Activated T-helper 17 cell treated with anti-CD3 and anti-CD28 coated beads, Interleukin-2, amount 50 U/mL, for 72 hours (primary cell): ENCODE results near the gene ZNF407. TPM values are rescaled to one million over a fixed set of nuclear protein-coding genes. Genes with fewer than 3 reads are reported as not detected.
"Not testable (repeated sequence)": the region's sequence is repeated elsewhere in the genome, so short reads cannot be mapped to it uniquely, and the experiment has no call there.

Source experiments
- ATAC-seq: fragments of 150-1000 bp; cut with Tn5 transposase; replicated peaks from 2 replicates; pipeline ENCODE4 v1.10.0; 2021; ENCODE audit warnings: mild to moderate bottlenecking, moderate library complexity
- H3K27ac Mint-ChIP-seq: one replicate; pipeline ENCODE4 v1.8.0; 2022; ENCODE audit warnings: mixed read lengths
- H3K27me3 Mint-ChIP-seq: one replicate; pipeline ENCODE4 v1.8.0; 2022; ENCODE audit warnings: mixed read lengths
- H3K36me3 Mint-ChIP-seq: one replicate; pipeline ENCODE4 v1.8.0; 2022; ENCODE audit warnings: low read depth, mild to moderate bottlenecking, mixed read lengths
- H3K4me1 Mint-ChIP-seq: one replicate; pipeline ENCODE4 v1.8.0; 2022; ENCODE audit warnings: mixed read lengths
- H3K4me3 Mint-ChIP-seq: one replicate; pipeline ENCODE4 v1.8.0; 2022; ENCODE audit warnings: mild to moderate bottlenecking, mixed read lengths
- H3K9me3 Mint-ChIP-seq: one replicate; pipeline ENCODE4 v1.8.0; 2022; ENCODE audit warnings: mixed read lengths
- total RNA-seq, 2 donors: library from RNA; stranded (reverse); gene quantifications; one replicate each; pipeline ENCODE4 v1.2.3, GENCODE V29; 2022

Gene ZNF407
- total RNA-seq, 2 donors from 2014 or later: 17.9 to 22.5 TPM

DNA sequence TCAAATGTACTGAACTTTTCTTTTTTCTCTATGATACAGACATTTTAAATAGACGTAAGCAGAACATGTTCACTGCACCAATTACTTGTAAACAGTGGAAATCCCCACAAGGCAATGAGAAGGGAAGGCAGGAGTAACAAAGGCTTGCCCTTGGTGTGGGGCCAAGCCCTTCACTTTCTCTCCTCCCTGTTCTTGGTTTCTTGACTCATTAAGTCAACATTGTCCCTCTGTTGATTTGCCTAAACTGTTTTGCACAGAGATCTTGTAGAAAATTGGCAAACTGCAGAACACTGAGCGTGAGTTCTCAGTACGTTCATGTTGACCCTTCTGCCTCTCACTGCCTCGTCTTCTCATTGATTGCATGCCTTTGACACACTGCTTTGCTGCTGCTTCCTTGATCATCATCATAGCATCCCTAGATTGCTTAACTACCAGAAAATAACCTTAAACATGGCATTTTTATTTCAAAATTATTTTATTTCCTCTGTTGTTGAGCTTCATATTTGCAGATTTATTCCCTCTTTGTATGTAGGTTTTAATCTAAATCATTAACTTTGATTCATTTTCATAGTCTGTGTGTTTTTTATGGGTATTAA lies 353.6 kb downstream of the ZNF407 start:
- Mint-ChIP-seq H3K27me3 (no peaks in the 10 kb centered on the region), H3K4me3 (peak overlapping the region; percentile 63), H3K36me3 (no peaks in the 10 kb centered on the region), H3K4me1 (peaks cover 18% of the 10 kb centered on the region), H3K9me3 (no peaks in the 10 kb centered on the region), H3K27ac (peak overlapping the region; percentile 78)
- ATAC-seq: peak; percentile 87

DNA sequence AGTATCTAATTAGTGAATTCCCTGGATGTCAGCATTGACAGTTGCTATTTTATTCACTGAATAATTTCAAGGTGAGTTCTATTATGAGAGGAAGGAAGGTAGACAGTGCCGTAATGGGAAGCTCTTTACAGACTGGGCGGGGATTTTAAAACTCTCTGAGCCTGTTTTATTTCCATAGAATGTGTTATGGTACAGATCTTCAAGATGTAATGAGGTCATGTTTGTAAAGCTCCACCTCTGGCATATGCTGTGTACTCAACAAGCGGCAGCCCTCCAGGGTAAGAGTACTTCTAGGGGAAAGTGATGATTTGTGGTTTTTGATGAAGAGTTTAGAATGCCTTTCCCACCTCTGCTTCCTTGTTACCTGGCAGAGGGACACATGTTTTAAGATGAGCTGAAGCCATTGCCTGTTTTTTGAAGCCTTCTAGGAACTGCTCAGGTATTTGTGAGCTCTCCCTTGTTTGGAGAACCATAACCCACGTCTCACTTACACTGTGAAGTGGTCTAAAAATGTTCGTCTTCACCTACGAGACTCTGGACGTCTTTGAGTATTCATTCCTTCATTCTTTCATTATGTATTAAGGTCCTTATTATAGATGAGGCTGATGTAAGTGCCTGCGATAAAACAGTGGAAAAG lies 360.0 kb downstream of the ZNF407 start:
- no peaks in the 10 kb centered on the region for H3K36me3 Mint-ChIP-seq
- H3K4me1 Mint-ChIP-seq: no peaks in the 10 kb centered on the region
- no peaks in the 10 kb centered on the region for H3K9me3 Mint-ChIP-seq
- no peak overlapping the region for H3K4me3 Mint-ChIP-seq
- ATAC-seq: no peak
- no peak overlapping the region for H3K27ac Mint-ChIP-seq
- no peaks in the 10 kb centered on the region for H3K27me3 Mint-ChIP-seq

DNA sequence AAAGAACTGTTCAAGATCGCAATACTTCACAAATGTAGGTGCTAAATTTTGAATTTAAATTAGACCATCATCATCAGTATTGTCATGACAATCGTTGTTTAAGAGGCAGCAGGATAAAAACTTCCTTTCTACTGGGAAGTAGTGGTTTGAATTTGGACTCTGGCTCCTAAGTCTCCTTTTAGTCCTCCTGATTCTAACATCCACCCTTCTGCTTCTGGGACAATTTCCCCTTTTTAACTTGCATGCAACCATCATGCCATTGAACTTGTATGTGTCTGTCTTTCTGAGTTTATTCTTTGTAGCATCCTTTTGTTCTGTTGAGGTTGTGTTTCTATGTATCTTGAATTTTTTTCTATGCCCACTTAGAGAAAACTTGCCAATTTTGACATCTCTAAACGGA lies 361.5 kb downstream of the ZNF407 start:
- Mint-ChIP-seq H3K4me1 (no peaks in the 10 kb centered on the region), H3K36me3 (no peaks in the 10 kb centered on the region), H3K27ac (no peak overlapping the region), H3K4me3 (no peak overlapping the region), H3K27me3 (no peaks in the 10 kb centered on the region), H3K9me3 (no peaks in the 10 kb centered on the region)
- ATAC-seq: no peak

GRCh38 chr18:74961596-74961995 lies 363.9 kb downstream of the ZNF407 start:
- Mint-ChIP-seq H3K9me3 (no peaks in the 10 kb centered on the region), H3K36me3 (no peaks in the 10 kb centered on the region), H3K27me3 (no peaks in the 10 kb centered on the region), H3K27ac (no peak overlapping the region), H3K4me1 (no peaks in the 10 kb centered on the region), H3K4me3 (no peak overlapping the region)
- no peak for ATAC-seq

- no peaks in the 10 kb centered on the region for H3K9me3 Mint-ChIP-seq
- no peak overlapping the region for H3K4me3 Mint-ChIP-seq
- H3K27me3 Mint-ChIP-seq: no peaks in the 10 kb centered on the region
- H3K27ac Mint-ChIP-seq: no peak overlapping the region
- H3K36me3 Mint-ChIP-seq: no peaks in the 10 kb centered on the region
- no peak for ATAC-seq
- H3K4me1 Mint-ChIP-seq: no peaks in the 10 kb centered on the region
Observed at GRCh38 chr18:74963820-74964446, 366.3 kb downstream of the ZNF407 start.

- Mint-ChIP-seq H3K27ac (no peak overlapping the region), H3K4me1 (no peaks in the 10 kb centered on the region), H3K4me3 (no peak overlapping the region), H3K9me3 (no peaks in the 10 kb centered on the region), H3K27me3 (no peaks in the 10 kb centered on the region), H3K36me3 (no peaks in the 10 kb centered on the region)
- ATAC-seq: no peak
Observed at GRCh38 chr18:74965682-74966081, 368.0 kb downstream of the ZNF407 start.

GRCh38 chr18:74967438-74967837 lies 369.8 kb downstream of the ZNF407 start:
- H3K27ac Mint-ChIP-seq: no peak overlapping the region
- peaks cover 4% of the 10 kb centered on the region for H3K4me1 Mint-ChIP-seq
- no peaks in the 10 kb centered on the region for H3K27me3 Mint-ChIP-seq
- H3K9me3 Mint-ChIP-seq: no peaks in the 10 kb centered on the region
- no peak overlapping the region for H3K4me3 Mint-ChIP-seq
- ATAC-seq: no peak
- no peaks in the 10 kb centered on the region for H3K36me3 Mint-ChIP-seq

DNA sequence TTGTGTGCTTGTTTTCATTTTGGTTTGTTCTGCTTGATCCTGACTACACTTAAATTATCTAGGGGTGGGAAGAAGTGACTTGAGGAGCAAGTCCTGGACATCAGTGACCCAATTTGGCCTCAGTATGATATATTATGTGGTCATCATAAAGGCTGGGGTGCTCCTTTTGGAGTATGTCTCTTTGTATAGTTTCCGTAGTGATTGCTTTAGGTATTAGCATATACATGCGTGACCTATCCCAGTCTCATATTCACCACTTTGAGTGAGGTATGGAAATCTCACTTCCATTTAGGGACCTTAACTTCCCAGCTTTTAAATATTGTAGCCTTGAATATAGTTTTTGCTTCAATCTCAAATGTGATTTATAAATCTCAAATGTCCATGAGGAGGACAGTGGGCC lies 370.3 kb downstream of the ZNF407 start:
- Mint-ChIP-seq H3K27me3 (no peaks in the 10 kb centered on the region), H3K36me3 (no peaks in the 10 kb centered on the region), H3K27ac (no peak overlapping the region), H3K9me3 (no peaks in the 10 kb centered on the region), H3K4me3 (no peak overlapping the region), H3K4me1 (peaks cover 6% of the 10 kb centered on the region)
- no peak for ATAC-seq

DNA sequence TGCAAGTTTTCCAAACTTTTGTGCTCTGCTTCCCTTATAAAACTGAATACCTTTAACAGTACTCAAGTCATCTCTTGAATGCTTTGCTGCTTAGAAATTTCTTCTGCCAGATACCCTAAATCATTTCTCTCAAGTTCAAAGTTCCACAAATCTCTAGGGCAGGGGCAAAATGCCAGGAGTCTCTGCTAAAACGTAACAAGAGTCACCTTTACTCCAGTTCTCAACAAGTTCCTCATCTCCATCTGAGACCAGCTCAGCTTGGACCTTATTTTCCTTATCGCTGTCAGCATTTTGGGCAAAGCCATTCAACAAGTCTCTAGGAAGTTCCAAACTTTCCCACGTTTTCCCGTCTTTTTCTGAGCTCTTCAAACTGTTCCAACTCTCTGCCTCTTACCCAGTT lies 373.7 kb downstream of the ZNF407 start:
- not testable (repeated sequence) for H3K4me3 Mint-ChIP-seq, H3K9me3 Mint-ChIP-seq, ATAC-seq, H3K4me1 Mint-ChIP-seq, H3K27ac Mint-ChIP-seq, H3K27me3 Mint-ChIP-seq, H3K36me3 Mint-ChIP-seq

- not testable (repeated sequence) for H3K27ac Mint-ChIP-seq, H3K4me3 Mint-ChIP-seq, H3K27me3 Mint-ChIP-seq, H3K4me1 Mint-ChIP-seq, H3K36me3 Mint-ChIP-seq, H3K9me3 Mint-ChIP-seq, ATAC-seq
Observed at GRCh38 chr18:74971776-74972175, 374.1 kb downstream of the ZNF407 start.

- H3K36me3 Mint-ChIP-seq: no peaks in the 10 kb centered on the region
- ATAC-seq: no peak
- no peak overlapping the region for H3K4me3 Mint-ChIP-seq
- no peaks in the 10 kb centered on the region for H3K9me3 Mint-ChIP-seq
- no peaks in the 10 kb centered on the region for H3K27me3 Mint-ChIP-seq
- H3K27ac Mint-ChIP-seq: no peak overlapping the region
- peaks cover 6% of the 10 kb centered on the region for H3K4me1 Mint-ChIP-seq
Observed at GRCh38 chr18:74972354-74972753, 374.7 kb downstream of the ZNF407 start.

DNA sequence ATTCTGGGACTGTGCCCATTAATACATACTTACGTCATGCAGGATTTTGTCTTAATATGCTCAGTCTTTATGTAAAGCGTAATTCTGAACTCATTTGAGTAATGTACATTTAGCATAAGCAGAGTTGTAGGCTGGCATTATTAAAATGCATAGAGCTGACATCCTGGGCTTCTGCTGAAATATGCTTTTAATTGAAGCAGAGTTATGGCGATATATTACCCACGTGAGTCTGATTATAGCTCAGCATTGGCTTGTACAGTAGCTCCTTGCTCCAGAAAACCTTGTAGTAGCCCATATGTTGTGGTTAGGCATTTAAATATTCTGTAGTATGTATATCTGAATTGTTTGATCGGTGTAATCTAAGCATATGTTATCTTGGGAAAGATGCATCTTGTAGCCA lies 377.3 kb downstream of the ZNF407 start:
- Mint-ChIP-seq H3K27me3 (no peaks in the 10 kb centered on the region), H3K9me3 (no peaks in the 10 kb centered on the region), H3K4me3 (no peak overlapping the region), H3K4me1 (peaks cover 6% of the 10 kb centered on the region), H3K27ac (no peak overlapping the region), H3K36me3 (peaks cover 5% of the 10 kb centered on the region)
- no peak for ATAC-seq

GRCh38 chr18:74976331-74976909 lies 378.8 kb downstream of the ZNF407 start:
- Mint-ChIP-seq H3K9me3 (no peaks in the 10 kb centered on the region), H3K27ac (no peak overlapping the region), H3K4me1 (peaks cover 6% of the 10 kb centered on the region), H3K36me3 (peaks cover 8% of the 10 kb centered on the region), H3K4me3 (no peak overlapping the region), H3K27me3 (no peaks in the 10 kb centered on the region)
- ATAC-seq: no peak

DNA sequence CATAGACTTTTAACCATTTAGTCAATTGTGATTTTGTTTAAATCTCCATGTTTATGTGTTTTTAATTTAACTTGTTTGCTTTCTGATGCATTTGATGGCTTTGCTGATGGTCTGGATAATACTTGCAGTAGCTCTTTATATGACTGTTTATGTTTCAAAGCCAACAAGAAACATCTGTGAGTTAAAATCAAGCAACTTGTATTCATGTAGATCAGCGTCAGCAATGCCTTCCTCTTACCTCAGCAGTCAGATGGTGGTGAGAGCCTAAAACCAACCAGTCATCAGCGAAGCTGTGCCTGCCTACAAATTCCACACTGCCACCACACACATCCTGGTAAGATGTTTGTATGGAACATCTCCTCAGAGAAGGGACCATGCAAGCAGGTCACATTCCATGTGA lies 379.4 kb downstream of the ZNF407 start:
- Mint-ChIP-seq H3K27me3 (no peaks in the 10 kb centered on the region), H3K9me3 (no peaks in the 10 kb centered on the region), H3K4me3 (no peak overlapping the region), H3K36me3 (peaks cover 10% of the 10 kb centered on the region), H3K4me1 (peaks cover 6% of the 10 kb centered on the region), H3K27ac (no peak overlapping the region)
- no peak for ATAC-seq

GRCh38 chr18:74980669-74981068 lies 383.0 kb downstream of the ZNF407 start:
- Mint-ChIP-seq H3K4me1 (no peaks in the 10 kb centered on the region), H3K9me3 (no peaks in the 10 kb centered on the region)
- ATAC-seq: no peak

More at GRCh38 chr18:74980669-74981068, 383.0 kb downstream of the ZNF407 start:
- H3K27ac Mint-ChIP-seq: no peak overlapping the region
- no peaks in the 10 kb centered on the region for H3K27me3 Mint-ChIP-seq
- no peak overlapping the region for H3K4me3 Mint-ChIP-seq
- peaks cover 10% of the 10 kb centered on the region for H3K36me3 Mint-ChIP-seq
